WERI-Rb-1 (cell line): ENCODE measurements around the gene HAS3.

Source experiments
- DNase-seq: peaks from one replicate; pipeline ENCODE4 v3.0.0-alpha.2; 2020
- H3K27ac ChIP-seq: fragments of 250-450 bp; sonication (Bioruptor Pico); 2 replicates; pipeline ENCODE4 v1.5.1; 2020; ENCODE audit warnings: mild to moderate bottlenecking, moderate library complexity
- H3K27me3 ChIP-seq: fragments of 250-450 bp; sonication (Bioruptor Pico); 2 replicates; pipeline ENCODE4 v1.5.1; 2021; ENCODE audit warnings: mild to moderate bottlenecking, low read depth, moderate library complexity; ENCODE audit not compliant: insufficient read depth, severe bottlenecking
- H3K36me3 ChIP-seq: fragments of 250-450 bp; sonication (Bioruptor Pico); 2 replicates; pipeline ENCODE4 v1.5.1; 2020; ENCODE audit warnings: mild to moderate bottlenecking, moderate library complexity
- H3K4me3 ChIP-seq: 2 replicates; pipeline ENCODE4 v1.5.1; 2011; ENCODE audit warnings: low read depth, mild to moderate bottlenecking, control low read depth, low read length
- H3K9me3 ChIP-seq: fragments of 250-450 bp; sonication (Bioruptor Pico); 2 replicates; pipeline ENCODE4 v1.5.1; 2021; ENCODE audit warnings: mild to moderate bottlenecking, moderate library complexity; ENCODE audit not compliant: severe bottlenecking
- CTCF ChIP-seq: IDR thresholded peaks from 2 replicates; pipeline ENCODE4 v1.5.1; 2011; ENCODE audit warnings: low read depth, mild to moderate bottlenecking, control low read depth, inconsistent platforms, low read length

The HAS3 gene

DNA sequence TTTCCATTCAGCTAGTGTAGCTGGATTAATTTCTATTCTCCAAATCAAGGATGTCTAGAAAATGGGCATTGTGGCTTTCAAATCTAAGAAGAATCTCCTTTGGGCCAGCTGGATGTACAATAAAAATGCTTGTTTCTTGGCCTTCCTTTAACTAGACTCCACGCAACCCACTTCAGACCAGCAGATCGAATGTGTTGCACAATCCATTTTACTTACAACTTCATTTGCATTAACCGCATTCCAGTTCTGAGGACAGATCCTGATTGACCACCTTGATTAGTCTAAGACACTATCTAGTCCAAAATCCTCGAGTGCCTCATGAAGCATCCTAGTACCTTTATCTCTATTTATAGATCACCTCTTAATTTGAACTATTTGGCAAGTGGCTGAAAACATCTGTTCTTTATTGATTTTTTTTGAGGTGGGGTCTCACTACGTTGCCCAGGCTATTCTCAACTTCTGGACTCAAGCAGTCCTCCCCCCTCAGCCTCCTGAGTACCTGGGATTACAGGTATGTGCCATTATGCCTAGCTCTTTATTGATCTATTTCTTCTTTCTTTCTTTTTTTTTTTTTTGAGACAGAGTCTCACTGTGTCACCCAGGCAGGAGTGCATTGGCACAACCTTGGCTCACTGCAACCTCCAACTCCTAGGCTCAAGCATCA, 20.3 kb upstream of the HAS3 start:
- no peaks in the 10 kb centered on the region for H3K27me3 ChIP-seq
- no peaks in the 10 kb centered on the region for H3K36me3 ChIP-seq
- H3K9me3 ChIP-seq = no peaks in the 10 kb centered on the region
- no peak for DNase-seq
- TF ChIP-seq CTCF = no peak
- H3K4me3 ChIP-seq = no peak overlapping the region
- no peak overlapping the region for H3K27ac ChIP-seq

DNA sequence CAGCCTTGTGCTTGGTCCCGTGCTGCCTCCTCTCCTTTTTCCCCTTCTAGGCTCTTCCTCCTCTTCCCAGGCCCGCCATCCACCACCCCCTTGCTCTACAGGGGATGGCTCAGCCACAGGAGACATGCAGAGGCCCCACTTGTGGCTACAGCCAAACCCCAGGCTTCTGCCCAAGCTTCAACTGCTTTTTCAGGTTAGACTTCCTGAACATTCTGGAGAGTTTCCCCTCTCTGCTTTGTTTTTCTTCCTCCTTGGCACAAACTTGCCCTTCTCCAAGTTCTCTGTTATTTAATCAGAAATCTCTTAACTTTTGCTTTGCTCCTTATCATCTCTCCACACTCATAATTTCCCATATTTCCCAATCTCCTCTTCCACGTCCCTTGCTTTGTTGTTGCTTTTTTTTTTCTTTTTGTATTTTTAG, 18.3 kb upstream of the HAS3 start:
- Histone ChIP-seq H3K27ac (no peak overlapping the region), H3K27me3 (no peaks in the 10 kb centered on the region), H3K9me3 (no peaks in the 10 kb centered on the region), H3K4me3 (no peak overlapping the region), H3K36me3 (no peaks in the 10 kb centered on the region)
- no peak for DNase-seq
- no peak for TF ChIP-seq CTCF

DNA sequence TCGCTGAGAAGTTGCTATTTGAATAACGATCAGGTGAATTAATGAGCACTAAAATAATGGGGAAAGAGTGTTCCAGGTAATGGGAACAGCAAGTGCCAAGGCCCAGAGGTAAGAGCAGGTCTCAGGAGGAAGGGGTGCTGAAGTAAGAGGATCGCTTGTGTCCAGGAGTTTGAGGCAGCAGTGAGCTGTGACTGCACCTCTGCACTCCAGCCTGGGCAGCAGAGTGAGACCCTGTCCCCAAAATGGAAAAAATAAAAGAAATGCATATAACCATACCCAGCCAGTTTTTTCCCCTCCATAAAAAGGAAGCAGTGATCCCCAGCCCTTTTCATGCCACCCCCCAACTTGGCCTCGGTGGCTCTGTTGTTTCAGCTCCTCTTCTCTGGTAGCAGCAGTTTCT, 16.8 kb upstream of the HAS3 start:
- no peaks in the 10 kb centered on the region for H3K27me3 ChIP-seq

GRCh38 chr16:69089091-69089910, 16.2 kb upstream of the HAS3 start:
- H3K27me3 ChIP-seq = no peaks in the 10 kb centered on the region
- no peak for TF ChIP-seq CTCF
- no peaks in the 10 kb centered on the region for H3K9me3 ChIP-seq
- no peak for DNase-seq
- H3K4me3 ChIP-seq = no peak overlapping the region
- H3K27ac ChIP-seq = no peak overlapping the region
- no peaks in the 10 kb centered on the region for H3K36me3 ChIP-seq

More for the DNA sequence above, 16.8 kb upstream of the HAS3 start:
- no peak for TF ChIP-seq CTCF
- Histone ChIP-seq H3K36me3 (no peaks in the 10 kb centered on the region), H3K9me3 (no peaks in the 10 kb centered on the region), H3K27ac (no peak overlapping the region), H3K4me3 (no peak overlapping the region)
- DNase-seq = no peak

GRCh38 chr16:69093974-69094373, 11.5 kb upstream of the HAS3 start:
- no peaks in the 10 kb centered on the region for H3K9me3 ChIP-seq
- no peak overlapping the region for H3K27ac ChIP-seq
- no peak overlapping the region for H3K4me3 ChIP-seq
- H3K36me3 ChIP-seq = no peaks in the 10 kb centered on the region
- H3K27me3 ChIP-seq = no peaks in the 10 kb centered on the region
- no peak for DNase-seq
- no peak for TF ChIP-seq CTCF
